NT2/D1 (cell line): ENCODE results near the gene PHYKPL.

Experiments
- SUZ12 ChIP-seq: IDR thresholded peaks from 2 replicates; pipeline ENCODE4 v1.6.1; 2011; ENCODE audit not compliant: insufficient read length, insufficient read depth; ENCODE audit errors: extremely low read depth
- YY1 ChIP-seq: IDR thresholded peaks from 2 replicates; pipeline ENCODE4 v1.6.1; 2011; ENCODE audit not compliant: insufficient read length, insufficient read depth
- ZNF274 ChIP-seq: IDR thresholded peaks from 2 replicates; pipeline ENCODE4 v1.6.1; 2011; ENCODE audit warnings: mild to moderate bottlenecking, low read depth, low read length

DNA sequence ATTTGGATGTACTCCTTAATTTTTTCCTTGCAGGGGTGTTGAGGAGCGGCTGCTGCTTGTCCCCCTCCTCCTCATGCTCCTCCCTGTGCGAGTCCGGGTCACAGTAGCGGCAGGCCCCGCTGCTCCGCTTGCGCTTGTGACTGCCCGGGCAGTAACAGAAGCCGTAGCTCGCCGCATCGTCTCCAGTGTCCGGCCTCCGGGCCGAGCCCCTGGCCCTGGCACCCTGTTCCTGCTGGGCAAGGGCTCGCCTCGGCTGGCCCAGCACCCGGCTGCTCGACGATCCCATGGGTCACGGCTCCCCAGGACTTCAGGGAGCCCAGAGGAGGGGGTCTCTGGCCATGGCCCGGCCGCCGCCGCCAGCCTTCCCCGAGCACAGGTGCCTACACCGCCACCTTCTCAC is 45.6 kb downstream of the PHYKPL start, which contains the start of gene GMCL2:
- TF ChIP-seq ZNF274 (no peak), YY1 (no peak), SUZ12 (no peak)
